Renal cortex interstitium (tissue), 11 donors: ENCODE measurements around the gene PPP6R3. TPM values are rescaled to one million over a fixed set of nuclear protein-coding genes. Genes with fewer than 3 reads are reported as not detected.
"Not testable (repeated sequence)": the region's sequence is repeated elsewhere in the genome, so short reads cannot be mapped to it uniquely, and the experiment has no call there.

ENCODE experiments used
- DNase-seq, 11 donors: peaks; one replicate each; pipeline ENCODE4 v3.0.0-alpha.2; 2013; ENCODE audit warnings: low read depth in 9 of 11, low spot score in 4 of 11; ENCODE audit errors: extremely low read depth in 1 of 11
- polyA plus RNA-seq, 3 donors: library from polyadenylated mRNA; unstranded; fragments of 120-200 nt; gene quantifications; one replicate each; pipeline ENCODE4 v1.2.1, GENCODE V29; 2013; ENCODE audit not compliant: insufficient read length in 3 of 3

The PPP6R3 gene
- polyA plus RNA-seq, 3 donors, result 95.4 to 121 (median 106) TPM

- DNase-seq, result no peak
Observed at GRCh38 chr11:68446046-68446725, 14.4 kb upstream of the PPP6R3 start.

DNA sequence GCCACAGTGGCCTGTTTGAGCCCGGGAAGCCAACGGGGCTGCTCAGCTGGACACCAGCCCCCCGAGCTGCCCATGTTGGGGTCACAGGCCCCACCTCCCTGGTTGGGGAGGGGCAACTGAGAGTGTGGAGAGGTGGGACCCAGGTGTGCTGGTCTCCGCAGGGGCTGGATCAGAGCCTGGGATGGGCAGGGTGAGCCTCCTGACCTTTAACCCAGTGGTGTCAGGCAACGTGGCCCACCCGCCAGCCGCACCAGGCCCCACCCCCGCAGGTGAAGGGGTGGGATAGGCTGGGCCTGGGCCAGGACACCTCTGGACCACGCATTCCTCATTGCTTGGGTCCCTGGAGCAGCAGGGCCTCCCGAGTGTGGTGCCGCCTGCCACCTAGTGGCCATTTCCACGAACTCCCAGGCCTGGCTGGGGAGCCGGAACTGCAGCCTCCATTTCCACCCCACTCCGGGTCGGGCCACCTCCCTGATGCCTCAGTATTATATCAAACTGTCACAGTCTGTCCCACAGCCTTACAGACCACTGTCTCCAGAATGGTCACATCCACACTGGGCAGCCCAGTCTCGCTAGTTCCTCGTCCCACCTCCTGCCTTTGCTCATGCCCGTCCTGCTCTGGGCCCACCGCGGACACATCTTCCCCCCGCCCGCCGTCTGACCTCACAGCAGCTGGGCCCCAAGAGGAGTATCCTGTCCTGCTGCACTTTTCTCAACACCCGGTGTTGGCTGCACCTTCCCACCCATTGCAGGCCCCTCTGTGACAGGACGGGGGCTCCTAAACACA is 13.3 kb upstream of the PPP6R3 start:
- DNase-seq, result peak in 9 of 11 donors; percentile 35 to 62 (median 49)

- DNase-seq, result not testable (repeated sequence)
Observed at GRCh38 chr11:68447914-68448313, 12.6 kb upstream of the PPP6R3 start.

- no peak for DNase-seq
Observed at GRCh38 chr11:68448604-68449011, 11.9 kb upstream of the PPP6R3 start.

DNA sequence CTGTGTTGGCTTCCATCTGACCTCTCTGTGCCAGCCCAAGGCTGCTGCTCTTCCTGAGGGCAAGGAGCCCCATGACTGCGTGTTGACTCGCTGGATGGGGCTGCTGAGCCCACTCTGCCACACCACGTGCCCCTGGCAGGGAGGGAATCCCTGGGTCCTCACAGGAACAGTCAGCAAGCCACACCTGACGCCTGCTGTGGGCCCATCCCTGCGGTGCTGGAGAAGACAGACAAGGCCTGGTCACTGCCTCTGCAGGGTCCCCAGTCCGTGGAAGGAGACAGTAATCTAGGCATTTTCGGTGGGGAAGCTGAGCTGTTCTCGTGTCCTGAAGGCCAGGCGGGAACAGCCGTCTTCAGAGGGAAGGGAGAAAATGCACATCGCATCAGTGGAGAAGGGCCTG is 10.6 kb upstream of the PPP6R3 start:
- DNase-seq, result no peak

GRCh38 chr11:68450711-68451110 is 9.8 kb upstream of the PPP6R3 start:
- no peak for DNase-seq

DNA sequence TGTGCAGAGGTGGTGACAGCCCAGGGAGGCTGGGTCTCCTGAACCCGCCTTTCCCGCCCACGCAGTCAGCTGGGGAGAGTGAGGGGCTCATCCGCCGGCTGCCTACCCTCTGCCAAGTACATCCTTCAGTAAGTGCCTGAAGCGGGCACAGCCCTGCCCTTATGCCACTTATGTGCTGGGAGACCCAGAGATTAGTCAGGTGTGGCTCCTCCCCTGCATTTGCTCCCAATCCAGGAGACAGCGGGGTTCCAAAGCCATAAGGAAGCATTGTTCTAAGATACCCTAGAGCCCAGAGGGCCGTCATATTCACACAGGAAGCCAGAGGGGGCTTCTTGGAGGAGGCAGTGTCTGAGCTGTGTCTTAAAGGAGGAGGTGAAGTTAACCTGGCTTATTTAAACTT is 5.8 kb upstream of the PPP6R3 start:
- no peak for DNase-seq

- no peak for DNase-seq
Observed at GRCh38 chr11:68455485-68455884, 5.1 kb upstream of the PPP6R3 start.

DNA sequence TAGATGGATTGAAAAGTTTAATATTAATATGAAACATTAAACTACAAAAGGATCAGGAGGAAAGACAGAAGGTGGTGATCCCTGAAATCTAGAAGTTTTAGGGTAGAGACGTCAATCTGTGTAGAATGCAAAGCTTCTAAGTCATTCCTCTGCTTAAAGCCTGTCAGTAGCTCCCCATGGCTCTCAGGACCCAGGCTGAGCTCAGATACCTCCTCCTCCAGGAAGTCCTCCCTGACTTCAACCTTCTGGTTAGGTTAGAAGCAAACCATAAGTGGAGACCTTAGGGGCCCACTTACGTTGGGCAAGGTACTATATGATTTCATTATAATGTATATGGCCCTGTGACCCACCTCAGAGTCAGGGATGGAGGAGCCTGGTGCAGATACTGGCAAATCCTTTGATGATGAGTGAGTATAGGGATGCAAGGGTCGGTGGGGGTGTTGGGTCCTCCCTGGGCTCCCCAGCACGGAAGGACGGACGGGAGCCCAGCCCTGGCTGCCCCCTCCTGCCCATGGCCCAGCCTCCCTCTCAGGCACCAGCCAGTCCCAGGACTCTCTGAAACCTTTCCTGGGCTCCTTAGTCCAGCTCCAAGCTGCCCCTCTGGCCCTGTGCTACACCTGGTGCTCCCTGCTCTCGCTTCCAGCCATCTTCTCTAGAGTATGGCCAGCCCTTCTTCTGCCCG is 3.2 kb upstream of the PPP6R3 start:
- DNase-seq, result no peak

- DNase-seq, result no peak
Observed at GRCh38 chr11:68457898-68458249, 2.7 kb upstream of the PPP6R3 start.

GRCh38 chr11:68458340-68458739 is 2.2 kb upstream of the PPP6R3 start:
- DNase-seq, result not testable (repeated sequence)

- peak; percentile 98 to 100 (median 100) for DNase-seq
Observed at GRCh38 chr11:68459886-68460740, 439 bp upstream of the PPP6R3 start.

GRCh38 chr11:68461575-68461917 is 994 bp downstream of the PPP6R3 start:
- DNase-seq, result no peak

- no peak for DNase-seq
Observed at GRCh38 chr11:68463714-68464113, 3.2 kb downstream of the PPP6R3 start.

GRCh38 chr11:68467201-68467834 is 6.8 kb downstream of the PPP6R3 start:
- no peak for DNase-seq

- no peak for DNase-seq
Observed at GRCh38 chr11:68468217-68468828, 7.8 kb downstream of the PPP6R3 start.

- DNase-seq, result no peak
Observed at GRCh38 chr11:68469122-68469521, 8.6 kb downstream of the PPP6R3 start.

DNA sequence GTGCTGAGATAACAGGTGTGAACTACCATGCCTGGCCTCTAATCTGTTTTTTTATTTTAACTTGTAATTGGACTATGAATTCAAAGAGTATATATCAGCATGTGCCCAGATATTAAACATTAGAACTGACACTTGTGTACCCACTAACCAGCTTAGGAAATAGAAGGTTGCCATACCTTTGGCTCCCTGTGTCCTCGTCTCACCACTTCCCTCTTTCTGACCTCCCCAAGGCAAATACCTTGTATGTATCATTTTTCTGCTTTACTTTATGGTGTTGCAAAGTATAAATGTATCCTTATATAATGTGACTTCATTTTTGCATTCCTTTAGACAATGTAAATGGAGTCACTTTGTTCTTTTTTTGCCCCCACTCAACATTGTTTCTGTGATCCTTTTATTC is 9.1 kb downstream of the PPP6R3 start:
- DNase-seq, result no peak
